ENCODE results near the gene GRWD1.
A peak's percentile ranks its signal among the peaks of the same experiment; 100 is the strongest.

- TF ChIP-seq CTCF (IDR thresholded peaks at IDR 0.05) (peak; percentile 60), EZH2 (IDR thresholded peaks at IDR 0.05; ENCODE audit: borderline replicate concordance, insufficient read depth, low read depth, low read length, poor library complexity, severe bottlenecking) (no peak)
These were observed 60.5 kb downstream of the GRWD1 start for GRCh38 chr19:48506138-48506733.

Measured in B cell (primary cell).